Measurements from ENCODE around the gene TMPRSS9.
A peak's percentile ranks its signal among the peaks of the same experiment; 100 is the strongest.
"Not testable (repeated sequence)": the region's sequence is repeated elsewhere in the genome, so short reads cannot be mapped to it uniquely, and the experiment has no call there.

TMPRSS9 gene

GRCh38 chr19:2381148-2381820 lies 21.2 kb downstream of the TMPRSS9 start:
- no peaks in the 10 kb centered on the region for H3K36me3 ChIP-seq (ENCODE audit: control insufficient read depth, insufficient read depth, low read length)
- H3K27me3 ChIP-seq (ENCODE audit: control insufficient read depth, insufficient read depth, low read length), result peaks cover 4% of the 10 kb centered on the region
- no peak overlapping the region for H3K27ac ChIP-seq (ENCODE audit: low read depth, low read length)
- no peaks in the 10 kb centered on the region for H3K4me1 ChIP-seq (ENCODE audit: control insufficient read depth, insufficient read depth, low read length)
- no peak overlapping the region for H3K4me3 ChIP-seq (ENCODE audit: low read length)
- no peak overlapping the region for H3K9ac ChIP-seq (ENCODE audit: low read length)

- no peaks in the 10 kb centered on the region for H3K36me3 ChIP-seq (ENCODE audit: control insufficient read depth, insufficient read depth, low read length)
- H3K4me3 ChIP-seq (ENCODE audit: low read length), result no peak overlapping the region
- peaks cover 4% of the 10 kb centered on the region for H3K27me3 ChIP-seq (ENCODE audit: control insufficient read depth, insufficient read depth, low read length)
- H3K27ac ChIP-seq (ENCODE audit: low read depth, low read length), result no peak overlapping the region
- no peaks in the 10 kb centered on the region for H3K4me1 ChIP-seq (ENCODE audit: control insufficient read depth, insufficient read depth, low read length)
- H3K9ac ChIP-seq (ENCODE audit: low read length), result no peak overlapping the region
Measured at GRCh38 chr19:2382530-2383222, 22.6 kb downstream of the TMPRSS9 start.

GRCh38 chr19:2385053-2385721 lies 25.1 kb downstream of the TMPRSS9 start:
- no peaks in the 10 kb centered on the region for H3K4me1 ChIP-seq (ENCODE audit: control insufficient read depth, insufficient read depth, low read length)
- peaks cover 4% of the 10 kb centered on the region for H3K27me3 ChIP-seq (ENCODE audit: control insufficient read depth, insufficient read depth, low read length)
- peak overlapping the region; percentile 32 for H3K4me3 ChIP-seq (ENCODE audit: low read length)
- no peak overlapping the region for H3K9ac ChIP-seq (ENCODE audit: low read length)
- no peak overlapping the region for H3K27ac ChIP-seq (ENCODE audit: low read depth, low read length)
- H3K36me3 ChIP-seq (ENCODE audit: control insufficient read depth, insufficient read depth, low read length), result no peaks in the 10 kb centered on the region

GRCh38 chr19:2387367-2388288 lies 27.6 kb downstream of the TMPRSS9 start:
- no peaks in the 10 kb centered on the region for H3K4me1 ChIP-seq (ENCODE audit: control insufficient read depth, insufficient read depth, low read length)

GRCh38 chr19:2389594-2389993 lies 29.5 kb downstream of the TMPRSS9 start:
- H3K4me1 ChIP-seq (ENCODE audit: control insufficient read depth, insufficient read depth, low read length), result no peaks in the 10 kb centered on the region
- no peak overlapping the region for H3K27ac ChIP-seq (ENCODE audit: low read depth, low read length)
- no peak overlapping the region for H3K4me3 ChIP-seq (ENCODE audit: low read length)
- no peak overlapping the region for H3K9ac ChIP-seq (ENCODE audit: low read length)
- no peaks in the 10 kb centered on the region for H3K36me3 ChIP-seq (ENCODE audit: control insufficient read depth, insufficient read depth, low read length)
- no peaks in the 10 kb centered on the region for H3K27me3 ChIP-seq (ENCODE audit: control insufficient read depth, insufficient read depth, low read length)

More at GRCh38 chr19:2387367-2388288, 27.6 kb downstream of the TMPRSS9 start:
- no peak overlapping the region for H3K9ac ChIP-seq (ENCODE audit: low read length)
- no peaks in the 10 kb centered on the region for H3K36me3 ChIP-seq (ENCODE audit: control insufficient read depth, insufficient read depth, low read length)
- H3K4me3 ChIP-seq (ENCODE audit: low read length), result no peak overlapping the region
- H3K27me3 ChIP-seq (ENCODE audit: control insufficient read depth, insufficient read depth, low read length), result peaks cover 4% of the 10 kb centered on the region
- no peak overlapping the region for H3K27ac ChIP-seq (ENCODE audit: low read depth, low read length)

- Histone ChIP-seq H3K27me3 (ENCODE audit: control insufficient read depth, insufficient read depth, low read length) (no peaks in the 10 kb centered on the region), H3K36me3 (ENCODE audit: control insufficient read depth, insufficient read depth, low read length) (no peaks in the 10 kb centered on the region), H3K27ac (ENCODE audit: low read depth, low read length) (no peak overlapping the region), H3K4me3 (ENCODE audit: low read length) (no peak overlapping the region), H3K9ac (ENCODE audit: low read length) (no peak overlapping the region), H3K4me1 (ENCODE audit: control insufficient read depth, insufficient read depth, low read length) (no peaks in the 10 kb centered on the region)
Measured at GRCh38 chr19:2391118-2391725, 31.2 kb downstream of the TMPRSS9 start.

- no peak overlapping the region for H3K27ac ChIP-seq (ENCODE audit: low read depth, low read length)
- H3K27me3 ChIP-seq (ENCODE audit: control insufficient read depth, insufficient read depth, low read length), result peaks cover 3% of the 10 kb centered on the region
- no peak overlapping the region for H3K9ac ChIP-seq (ENCODE audit: low read length)
- H3K4me3 ChIP-seq (ENCODE audit: low read length), result no peak overlapping the region
- H3K4me1 ChIP-seq (ENCODE audit: control insufficient read depth, insufficient read depth, low read length), result no peaks in the 10 kb centered on the region
- H3K36me3 ChIP-seq (ENCODE audit: control insufficient read depth, insufficient read depth, low read length), result no peaks in the 10 kb centered on the region
Measured at GRCh38 chr19:2392366-2392765, 32.3 kb downstream of the TMPRSS9 start.

GRCh38 chr19:2392899-2393298 lies 32.8 kb downstream of the TMPRSS9 start:
- H3K4me1 ChIP-seq (ENCODE audit: control insufficient read depth, insufficient read depth, low read length); H3K9ac ChIP-seq (ENCODE audit: low read length); H3K36me3 ChIP-seq (ENCODE audit: control insufficient read depth, insufficient read depth, low read length); H3K4me3 ChIP-seq (ENCODE audit: low read length); H3K27ac ChIP-seq (ENCODE audit: low read depth, low read length); H3K27me3 ChIP-seq (ENCODE audit: control insufficient read depth, insufficient read depth, low read length): not testable (repeated sequence)

GRCh38 chr19:2394054-2394441 lies 34.0 kb downstream of the TMPRSS9 start:
- H3K27me3 ChIP-seq (ENCODE audit: control insufficient read depth, insufficient read depth, low read length), result peaks cover 3% of the 10 kb centered on the region
- H3K9ac ChIP-seq (ENCODE audit: low read length), result no peak overlapping the region
- H3K4me3 ChIP-seq (ENCODE audit: low read length), result no peak overlapping the region
- H3K4me1 ChIP-seq (ENCODE audit: control insufficient read depth, insufficient read depth, low read length), result no peaks in the 10 kb centered on the region
- H3K27ac ChIP-seq (ENCODE audit: low read depth, low read length), result no peak overlapping the region
- no peaks in the 10 kb centered on the region for H3K36me3 ChIP-seq (ENCODE audit: control insufficient read depth, insufficient read depth, low read length)

GRCh38 chr19:2394442-2395292 lies 34.6 kb downstream of the TMPRSS9 start:
- H3K9ac ChIP-seq (ENCODE audit: low read length), result no peak overlapping the region
- H3K36me3 ChIP-seq (ENCODE audit: control insufficient read depth, insufficient read depth, low read length), result no peaks in the 10 kb centered on the region
- H3K27me3 ChIP-seq (ENCODE audit: control insufficient read depth, insufficient read depth, low read length), result peaks cover 3% of the 10 kb centered on the region
- H3K4me3 ChIP-seq (ENCODE audit: low read length), result peak overlapping the region; percentile 52
- no peaks in the 10 kb centered on the region for H3K4me1 ChIP-seq (ENCODE audit: control insufficient read depth, insufficient read depth, low read length)
- H3K27ac ChIP-seq (ENCODE audit: low read depth, low read length), result no peak overlapping the region

GRCh38 chr19:2395293-2395829 lies 35.3 kb downstream of the TMPRSS9 start:
- not testable (repeated sequence) for H3K4me3 ChIP-seq (ENCODE audit: low read length); H3K27ac ChIP-seq (ENCODE audit: low read depth, low read length); H3K36me3 ChIP-seq (ENCODE audit: control insufficient read depth, insufficient read depth, low read length); H3K9ac ChIP-seq (ENCODE audit: low read length); H3K27me3 ChIP-seq (ENCODE audit: control insufficient read depth, insufficient read depth, low read length); H3K4me1 ChIP-seq (ENCODE audit: control insufficient read depth, insufficient read depth, low read length)
